Ascending aorta (tissue), 2 donors: ENCODE results near the gene CHPF. TPM values are rescaled to one million over a fixed set of nuclear protein-coding genes. Genes with fewer than 3 reads are reported as not detected.
A peak's percentile ranks its signal among the peaks of the same experiment; 100 is the strongest.

ENCODE experiments used
- DNase-seq, 2 donors: peaks; one replicate each; pipeline ENCODE4 v3.0.0-alpha.2; 2019; ENCODE audit warnings: low spot score in 2 of 2
- H3K27ac ChIP-seq, 2 donors: fragments of 200-600 bp; sonication (generic); one replicate each; pipeline ENCODE4 v1.5.1; 2016 to 2017; ENCODE audit warnings: mild to moderate bottlenecking in 1 of 2
- H3K27me3 ChIP-seq: fragments of 200-600 bp; sonication (generic); one replicate; pipeline ENCODE4 v1.5.1; 2017
- H3K36me3 ChIP-seq, 2 donors: fragments of 200-600 bp; sonication (generic); one replicate each; pipeline ENCODE4 v1.5.1; 2016
- H3K4me1 ChIP-seq, 2 donors: fragments of 200-600 bp; sonication (generic); one replicate each; pipeline ENCODE4 v1.5.1; 2016 to 2017; ENCODE audit warnings: mild to moderate bottlenecking in 1 of 2
- H3K4me3 ChIP-seq, 2 donors: fragments of 200-600 bp; sonication (generic); one replicate each; pipeline ENCODE4 v1.5.1; 2016 to 2017; ENCODE audit warnings: mild to moderate bottlenecking in 1 of 2
- H3K9me3 ChIP-seq, 2 donors: fragments of 200-600 bp; sonication (generic); one replicate each; pipeline ENCODE4 v1.5.1; 2016
- CTCF ChIP-seq, 3 experiments: fragments of 200-600 bp in 2 of 3; fragments of 450-650 bp in 1 of 3; sonication (generic) in 2 of 3; IDR thresholded peaks; one replicate each; pipeline ENCODE4 v1.5.1; 2016 to 2019; ENCODE audit warnings: antibody characterized with exemption in 3 of 3, mild to moderate bottlenecking in 1 of 3, moderate library complexity in 1 of 3
- intact Hi-C: fragments of 100-400 bp; cut with DNase I; formaldehyde crosslinking; loops from one replicate; pipeline ENCODE4 v1.15.1; 2023
- total RNA-seq: library from RNA; depleted of rRNA; stranded (reverse); fragments of >200 nt; gene quantifications from one replicate; pipeline ENCODE4 v1.1.0, GENCODE V29; 2016

CHPF gene
- total RNA-seq, 1 donor from 2014 or later: 249 TPM

GRCh38 chr2:219565130-219566080 lies 21.8 kb upstream of the CHPF start:
- no peak for DNase-seq
- peaks cover 0 to 5% of the 10 kb centered on the region in 2 donors for H3K4me1 ChIP-seq
- TF ChIP-seq CTCF (IDR thresholded peaks at IDR 0.05): no peak
- H3K4me3 ChIP-seq: no peak overlapping the region
- peaks cover 18 to 36% of the 10 kb centered on the region in 2 donors for H3K36me3 ChIP-seq
- intact Hi-C loops: no loop called here
- no peaks in the 10 kb centered on the region for H3K9me3 ChIP-seq
- no peak overlapping the region for H3K27ac ChIP-seq
- H3K27me3 ChIP-seq: no peaks in the 10 kb centered on the region

- no peak for TF ChIP-seq CTCF (IDR thresholded peaks at IDR 0.05)
- Histone ChIP-seq H3K27me3 (no peaks in the 10 kb centered on the region), H3K9me3 (no peaks in the 10 kb centered on the region), H3K36me3 (peaks cover 18 to 36% of the 10 kb centered on the region in 2 donors), H3K27ac (no peak overlapping the region), H3K4me3 (no peak overlapping the region), H3K4me1 (no peaks in the 10 kb centered on the region)
- intact Hi-C loops: no loop called here
- DNase-seq: peak in 1 of 2 donors; percentile 56
Measured at GRCh38 chr2:219563271-219563928, 19.8 kb upstream of the CHPF start.

GRCh38 chr2:219562049-219563020 lies 18.7 kb upstream of the CHPF start:
- Histone ChIP-seq H3K4me1 (no peaks in the 10 kb centered on the region), H3K27ac (no peak overlapping the region), H3K9me3 (no peaks in the 10 kb centered on the region), H3K27me3 (no peaks in the 10 kb centered on the region), H3K36me3 (peaks cover 18 to 38% of the 10 kb centered on the region in 2 donors), H3K4me3 (no peak overlapping the region)
- DNase-seq: peak in 1 of 2 donors; percentile 55
- intact Hi-C loops: no loop called here
- no peak for TF ChIP-seq CTCF (IDR thresholded peaks at IDR 0.05)

- peaks cover 18 to 34% of the 10 kb centered on the region in 2 donors for H3K36me3 ChIP-seq
- H3K4me1 ChIP-seq: no peaks in the 10 kb centered on the region
- DNase-seq: no peak
- no peak overlapping the region for H3K27ac ChIP-seq
- H3K4me3 ChIP-seq: no peak overlapping the region
- TF ChIP-seq CTCF (IDR thresholded peaks at IDR 0.05): no peak
- H3K9me3 ChIP-seq: no peaks in the 10 kb centered on the region
- H3K27me3 ChIP-seq: no peaks in the 10 kb centered on the region
- intact Hi-C loops: no loop called here
Measured at GRCh38 chr2:219561179-219562048, 17.8 kb upstream of the CHPF start.
